Neural crest cell (in vitro differentiated cells): ENCODE data around the gene SVIL. TPM values are rescaled to one million over a fixed set of nuclear protein-coding genes. Genes with fewer than 3 reads are reported as not detected.
"Not testable (repeated sequence)": the region's sequence is repeated elsewhere in the genome, so short reads cannot be mapped to it uniquely, and the experiment has no call there.

ENCODE experiments used
- DNase-seq: peaks from one replicate; pipeline ENCODE4 v3.0.0; 2021; ENCODE audit warnings: low read depth, mixed read lengths, low spot score
- H3K27ac Mint-ChIP-seq: one replicate; pipeline ENCODE4 v1.8.0; 2021; ENCODE audit warnings: mild to moderate bottlenecking, mixed read lengths; ENCODE audit not compliant: unreplicated experiment
- H3K27me3 Mint-ChIP-seq: 2 replicates; pipeline ENCODE4 v1.8.0; 2021; ENCODE audit warnings: low read depth, mild to moderate bottlenecking, mixed read lengths
- H3K36me3 Mint-ChIP-seq: 2 replicates; pipeline ENCODE4 v1.8.0; 2021; ENCODE audit warnings: low read depth, mild to moderate bottlenecking, mixed read lengths
- H3K4me1 Mint-ChIP-seq: 2 replicates; pipeline ENCODE4 v1.8.0; 2021; ENCODE audit warnings: mixed read lengths
- H3K4me3 Mint-ChIP-seq: one replicate; pipeline ENCODE4 v1.8.0; 2021; ENCODE audit warnings: mild to moderate bottlenecking, mixed read lengths
- H3K9me3 Mint-ChIP-seq: 2 replicates; pipeline ENCODE4 v1.8.0; 2021; ENCODE audit warnings: mixed read lengths
- total RNA-seq: library from RNA; stranded (reverse); gene quantifications from 2 replicates; pipeline ENCODE4 v1.2.1, GENCODE V29; 2021
- TF ChIP-seq, protein P1 (sequence below): fragments of 200-600 bp; sonication (generic); conservative IDR thresholded peaks from 2 replicates; pipeline ENCODE4 v1.5.0; 2021; ENCODE audit warnings: antibody characterized with exemption, mild to moderate bottlenecking

SVIL gene
- total RNA-seq, 1 donor from 2014 or later = 57.5 TPM

GRCh38 chr10:29619241-29619669, 15.5 kb downstream of the SVIL start:
- Mint-ChIP-seq H3K4me3 (no peak overlapping the region), H3K27ac (no peak overlapping the region), H3K27me3 (no peaks in the 10 kb centered on the region), H3K4me1 (peaks cover 41% of the 10 kb centered on the region), H3K36me3 (peaks cover 5% of the 10 kb centered on the region), H3K9me3 (peaks cover 2% of the 10 kb centered on the region)
- no peak for DNase-seq
- TF ChIP-seq, protein P1, sequence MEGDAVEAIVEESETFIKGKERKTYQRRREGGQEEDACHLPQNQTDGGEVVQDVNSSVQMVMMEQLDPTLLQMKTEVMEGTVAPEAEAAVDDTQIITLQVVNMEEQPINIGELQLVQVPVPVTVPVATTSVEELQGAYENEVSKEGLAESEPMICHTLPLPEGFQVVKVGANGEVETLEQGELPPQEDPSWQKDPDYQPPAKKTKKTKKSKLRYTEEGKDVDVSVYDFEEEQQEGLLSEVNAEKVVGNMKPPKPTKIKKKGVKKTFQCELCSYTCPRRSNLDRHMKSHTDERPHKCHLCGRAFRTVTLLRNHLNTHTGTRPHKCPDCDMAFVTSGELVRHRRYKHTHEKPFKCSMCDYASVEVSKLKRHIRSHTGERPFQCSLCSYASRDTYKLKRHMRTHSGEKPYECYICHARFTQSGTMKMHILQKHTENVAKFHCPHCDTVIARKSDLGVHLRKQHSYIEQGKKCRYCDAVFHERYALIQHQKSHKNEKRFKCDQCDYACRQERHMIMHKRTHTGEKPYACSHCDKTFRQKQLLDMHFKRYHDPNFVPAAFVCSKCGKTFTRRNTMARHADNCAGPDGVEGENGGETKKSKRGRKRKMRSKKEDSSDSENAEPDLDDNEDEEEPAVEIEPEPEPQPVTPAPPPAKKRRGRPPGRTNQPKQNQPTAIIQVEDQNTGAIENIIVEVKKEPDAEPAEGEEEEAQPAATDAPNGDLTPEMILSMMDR = no peak

DNA sequence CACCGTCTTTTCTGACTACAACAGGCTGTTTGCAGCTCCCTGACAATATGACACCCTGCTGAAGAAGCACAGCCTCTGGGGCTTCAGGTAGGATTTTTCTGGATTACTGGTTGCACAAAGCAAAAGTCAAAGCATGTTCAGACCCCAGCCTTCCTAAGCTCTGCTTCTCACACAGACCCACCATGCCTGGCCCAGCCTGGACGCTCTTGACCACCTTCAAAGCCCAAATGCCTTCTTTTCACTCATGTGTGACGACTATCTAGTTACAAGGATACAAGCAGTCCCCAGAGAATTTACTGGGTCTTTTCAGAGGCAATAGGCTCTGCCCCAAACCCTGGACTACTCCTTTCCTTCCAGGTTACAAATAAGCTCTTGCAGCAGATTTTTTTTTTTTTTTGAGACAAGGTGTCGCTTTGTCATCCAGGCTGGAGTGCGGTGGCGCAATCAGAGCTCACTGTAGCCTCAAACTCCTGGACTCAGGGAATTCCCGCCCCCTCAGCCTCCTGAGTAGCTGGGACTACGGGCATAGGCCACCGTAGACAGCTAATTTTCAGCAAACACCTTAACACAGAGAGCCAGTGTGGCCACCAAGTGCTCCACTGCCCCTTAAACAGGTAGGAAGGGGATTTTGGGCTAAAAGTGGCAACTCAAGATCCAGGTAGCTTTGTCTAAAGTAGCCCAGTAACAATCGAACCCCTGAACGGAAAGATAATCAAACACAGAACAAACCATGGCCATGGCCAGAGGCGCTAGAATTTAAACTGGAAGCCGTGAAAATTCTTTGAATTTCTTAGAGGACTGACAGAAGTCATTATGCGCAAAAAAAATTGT, 16.2 kb downstream of the SVIL start:
- Mint-ChIP-seq H3K9me3 (peaks cover 2% of the 10 kb centered on the region), H3K27ac (no peak overlapping the region), H3K4me3 (no peak overlapping the region), H3K36me3 (peaks cover 6% of the 10 kb centered on the region), H3K4me1 (peaks cover 41% of the 10 kb centered on the region), H3K27me3 (no peaks in the 10 kb centered on the region)
- no peak for DNase-seq
- TF ChIP-seq, protein P1 = no peak

GRCh38 chr10:29617880-29618340, 16.9 kb downstream of the SVIL start:
- no peak for DNase-seq
- no peak overlapping the region for H3K4me3 Mint-ChIP-seq
- H3K4me1 Mint-ChIP-seq = peaks cover 38% of the 10 kb centered on the region
- TF ChIP-seq, protein P1 = no peak
- no peaks in the 10 kb centered on the region for H3K27me3 Mint-ChIP-seq
- H3K27ac Mint-ChIP-seq = no peak overlapping the region
- peaks cover 6% of the 10 kb centered on the region for H3K36me3 Mint-ChIP-seq
- H3K9me3 Mint-ChIP-seq = peaks cover 2% of the 10 kb centered on the region

DNA sequence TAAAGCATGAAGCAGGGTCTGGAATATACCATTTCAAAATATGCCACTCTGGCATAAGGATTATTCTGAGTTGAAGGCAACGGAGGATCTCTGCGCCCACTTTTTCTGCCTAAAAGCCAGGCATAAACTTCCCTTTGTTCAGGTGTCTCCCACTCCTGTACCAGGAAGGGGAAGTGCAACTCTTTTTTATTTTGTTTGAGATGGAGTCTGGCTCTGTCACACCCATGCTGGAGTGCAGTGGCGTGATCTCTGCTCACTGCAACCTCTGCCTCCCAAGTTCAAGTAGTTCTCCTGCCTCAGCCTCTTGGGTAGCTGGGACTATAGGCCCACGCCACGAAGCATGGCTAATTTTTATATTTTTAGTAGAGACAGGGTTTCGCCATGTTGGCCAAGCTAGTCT, 18.2 kb downstream of the SVIL start:
- TF ChIP-seq, protein P1 = no peak
- Mint-ChIP-seq H3K27me3 (no peaks in the 10 kb centered on the region), H3K9me3 (no peaks in the 10 kb centered on the region), H3K36me3 (peaks cover 6% of the 10 kb centered on the region), H3K27ac (no peak overlapping the region), H3K4me1 (peaks cover 30% of the 10 kb centered on the region), H3K4me3 (no peak overlapping the region)
- DNase-seq = no peak

- H3K9me3 Mint-ChIP-seq = no peaks in the 10 kb centered on the region
- TF ChIP-seq, protein P1 = no peak
- H3K4me1 Mint-ChIP-seq = peaks cover 28% of the 10 kb centered on the region
- no peak for DNase-seq
- H3K4me3 Mint-ChIP-seq = no peak overlapping the region
- H3K27ac Mint-ChIP-seq = no peak overlapping the region
- H3K27me3 Mint-ChIP-seq = no peaks in the 10 kb centered on the region
- peaks cover 15% of the 10 kb centered on the region for H3K36me3 Mint-ChIP-seq
These were observed 19.6 kb downstream of the SVIL start for GRCh38 chr10:29615195-29615594.

GRCh38 chr10:29614289-29614688, 20.5 kb downstream of the SVIL start:
- DNase-seq, H3K4me3 Mint-ChIP-seq, H3K9me3 Mint-ChIP-seq, H3K27ac Mint-ChIP-seq, H3K27me3 Mint-ChIP-seq: not testable (repeated sequence)
- Mint-ChIP-seq H3K36me3 (peaks cover 19% of the 10 kb centered on the region), H3K4me1 (peaks cover 21% of the 10 kb centered on the region)
